Measurements from ENCODE around the gene ATP1B3. TPM values are rescaled to one million over a fixed set of nuclear protein-coding genes. Genes with fewer than 3 reads are reported as not detected.

ATP1B3 gene
- polyA plus RNA-seq, 1 of the 3 experiments (the other 2 are of a cell fraction), result 86.3 TPM

DNA sequence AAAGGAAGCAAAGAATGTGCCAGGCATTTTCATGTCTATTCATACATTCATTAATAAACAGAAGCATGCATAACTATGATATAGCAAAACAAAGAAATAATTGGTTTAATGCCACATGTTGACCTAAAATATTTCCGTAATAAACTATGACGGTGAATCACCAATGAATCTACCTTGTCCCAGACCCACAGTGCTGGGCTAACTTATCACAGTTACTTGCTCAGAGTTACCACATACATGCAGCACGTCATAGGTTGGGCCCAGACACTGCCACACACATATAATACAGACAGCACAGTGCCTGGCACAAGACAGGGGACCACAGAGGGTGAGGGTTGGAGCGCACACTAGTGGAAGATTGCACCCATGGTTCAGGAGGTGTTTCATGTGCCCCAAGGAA, 86.9 kb downstream of the ATP1B3 start:
- Histone ChIP-seq H4K20me1 (ENCODE audit: insufficient read depth) (no peaks in the 10 kb centered on the region), H3K4me3 (ENCODE audit: low read depth in 2 of 2, low read length in 1 of 2) (no peak overlapping the region), H3K79me2 (ENCODE audit: insufficient read depth) (no peaks in the 10 kb centered on the region), H3K36me3 (replicated peaks in 1 of 2; ENCODE audit: control insufficient read depth in 1 of 2, insufficient read depth in 2 of 2, low read length in 1 of 2) (peaks cover 17 to 18% of the 10 kb centered on the region in 2 experiments), H3K27me3 (ENCODE audit: insufficient read depth) (no peaks in the 10 kb centered on the region), H2AFZ (ENCODE audit: low read depth) (no peak overlapping the region), H3K4me2 (no peak overlapping the region), H3K9me3 (no peaks in the 10 kb centered on the region), H3K4me1 (ENCODE audit: control insufficient read depth in 1 of 2, insufficient read depth in 2 of 2, low read depth in 1 of 2, low read length in 1 of 2) (peaks cover 0 to 11% of the 10 kb centered on the region in 2 experiments; a peak in 2 of 4 replicates), H3K9me2 (no peaks in the 10 kb centered on the region), H3F3A (replicated peaks; ENCODE audit: insufficient read depth) (peaks cover 24% of the 10 kb centered on the region), H3K27ac (ENCODE audit: low read depth in 2 of 2, low read length in 1 of 2) (no peak overlapping the region), H3K9ac (no peak overlapping the region)
- DNase-seq, result no peak
- ChIA-PET POLR2A (no interaction called here), CTCF (interaction anchor here (0.7 to 1.4 kb wide), 7 partner anchors 8 to 180 kb away, joined by 3 to 6 read pairs (median 3); no protein-coding TSS in a partner anchor)
- WGBS (ENCODE audit: low lambda C conversion rate), result 93% methylated on average over 3 of the region's 4 CpGs
- TF ChIP-seq EP300 (IDR thresholded peaks at IDR 0.05; ENCODE audit: borderline replicate concordance in 1 of 2, low read depth in 1 of 2, low read length in 1 of 2) (no peak), TEAD4 (IDR thresholded peaks at IDR 0.05; ENCODE audit: borderline replicate concordance, insufficient read depth) (no peak), SMC3 (IDR thresholded peaks at IDR 0.05; ENCODE audit: low read depth, low read length) (no peak), TCF12 (IDR thresholded peaks at IDR 0.05) (no peak), FOXM1 (IDR thresholded peaks at IDR 0.05; ENCODE audit: low read depth) (no peak), EZH2phosphoT487 (IDR thresholded peaks at IDR 0.05; ENCODE audit: borderline replicate concordance, low read depth) (no peak), JUND (IDR thresholded peaks at IDR 0.05) (no peak), GATA2 (CRISPR knock-in tag; IDR thresholded peaks at IDR 0.05) (no peak), RFX5 (IDR thresholded peaks at IDR 0.05; ENCODE audit: low read length) (no peak), GABPA (IDR thresholded peaks at IDR 0.05; ENCODE audit: low read depth) (no peak), FOXJ3 (CRISPR knock-in tag; IDR thresholded peaks at IDR 0.05) (no peak), SIN3A (IDR thresholded peaks at IDR 0.05; ENCODE audit: borderline replicate concordance, low read depth, low read length) (no peak)
- TF ChIP-seq, protein P1, sequence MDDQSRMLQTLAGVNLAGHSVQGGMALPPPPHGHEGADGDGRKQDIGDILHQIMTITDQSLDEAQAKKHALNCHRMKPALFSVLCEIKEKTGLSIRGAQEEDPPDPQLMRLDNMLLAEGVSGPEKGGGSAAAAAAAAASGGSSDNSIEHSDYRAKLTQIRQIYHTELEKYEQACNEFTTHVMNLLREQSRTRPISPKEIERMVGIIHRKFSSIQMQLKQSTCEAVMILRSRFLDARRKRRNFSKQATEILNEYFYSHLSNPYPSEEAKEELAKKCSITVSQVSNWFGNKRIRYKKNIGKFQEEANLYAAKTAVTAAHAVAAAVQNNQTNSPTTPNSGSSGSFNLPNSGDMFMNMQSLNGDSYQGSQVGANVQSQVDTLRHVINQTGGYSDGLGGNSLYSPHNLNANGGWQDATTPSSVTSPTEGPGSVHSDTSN (IDR thresholded peaks at IDR 0.05), result no peak

DNA sequence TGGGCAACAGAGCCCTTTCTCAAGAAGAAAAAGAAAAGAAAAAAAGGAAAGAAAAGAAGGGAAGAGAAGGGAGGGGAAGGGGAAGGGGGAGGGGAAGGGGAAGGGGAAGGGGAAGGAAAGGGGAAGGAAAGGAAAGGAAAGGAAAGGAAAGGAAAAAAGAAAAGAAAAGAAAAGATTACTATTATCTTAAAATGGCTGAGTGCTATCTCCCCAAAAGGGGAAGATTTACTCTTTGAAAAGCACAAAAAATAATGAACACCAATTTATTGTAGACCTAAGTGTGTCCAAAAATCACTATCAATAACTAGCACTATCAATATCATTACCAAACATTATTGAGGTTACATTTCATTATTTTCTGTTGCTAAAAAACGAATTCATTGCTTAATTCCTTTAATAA, 89.0 kb downstream of the ATP1B3 start:
- WGBS (ENCODE audit: low lambda C conversion rate), result 68% methylated on average over 1 of the region's 1 CpG
- H3K9me2 ChIP-seq, result no peaks in the 10 kb centered on the region
- H2AFZ ChIP-seq (ENCODE audit: low read depth), result no peak overlapping the region
- no peak overlapping the region for H3K4me3 ChIP-seq (ENCODE audit: low read depth in 2 of 2, low read length in 1 of 2)
- H3K4me2 ChIP-seq, result no peak overlapping the region
- no peaks in the 10 kb centered on the region for H3K27me3 ChIP-seq (ENCODE audit: insufficient read depth)
- H3K79me2 ChIP-seq (ENCODE audit: insufficient read depth), result no peaks in the 10 kb centered on the region
- H3K4me1 ChIP-seq (ENCODE audit: control insufficient read depth in 1 of 2, insufficient read depth in 2 of 2, low read depth in 1 of 2, low read length in 1 of 2), result peaks cover 0 to under 1% of the 10 kb centered on the region in 2 experiments; a peak in 1 of 4 replicates
- no peaks in the 10 kb centered on the region for H4K20me1 ChIP-seq (ENCODE audit: insufficient read depth)
- TF ChIP-seq FOXM1 (IDR thresholded peaks at IDR 0.05; ENCODE audit: low read depth) (no peak), TEAD4 (IDR thresholded peaks at IDR 0.05; ENCODE audit: borderline replicate concordance, insufficient read depth) (no peak), NRF1 (IDR thresholded peaks at IDR 0.05; ENCODE audit: low read depth, low read length) (no peak), ELF1 (IDR thresholded peaks at IDR 0.05) (no peak)
- no peak for DNase-seq
- ChIA-PET CTCF (interaction anchor here (1.6 kb wide), 1 partner anchor 52 kb away, joined by 3 read pairs; no protein-coding TSS in a partner anchor), POLR2A (no interaction called here)
- no peaks in the 10 kb centered on the region for H3K9me3 ChIP-seq
- no peak overlapping the region for H3K9ac ChIP-seq
- H3K36me3 ChIP-seq (replicated peaks in 1 of 2; ENCODE audit: control insufficient read depth in 1 of 2, insufficient read depth in 2 of 2, low read length in 1 of 2), result peaks cover 9% of the 10 kb centered on the region in 2 experiments
- peaks cover 9% of the 10 kb centered on the region for H3F3A ChIP-seq (replicated peaks; ENCODE audit: insufficient read depth)
- H3K27ac ChIP-seq (ENCODE audit: low read depth in 2 of 2, low read length in 1 of 2), result no peak overlapping the region

All from SK-N-SH (cell line).